Keratinocyte (primary cell): ENCODE results near the gene SLC25A13. TPM values are rescaled to one million over a fixed set of nuclear protein-coding genes. Genes with fewer than 3 reads are reported as not detected.

Experiments
- DNase-seq: peaks from one replicate; pipeline ENCODE4 v3.0.0-alpha.2; 2011; ENCODE audit warnings: low read depth, missing footprints, low spot score
- FAIRE-seq: peaks from 2 replicates; lab custom pipeline; 2011; peaks lifted over from hg19 to GRCh38; lab: Jason Lieb, UNC
- H2AFZ ChIP-seq: 2 replicates; pipeline ENCODE4 v1.6.0; 2012; ENCODE audit warnings: low read length, control low read depth, inconsistent platforms; ENCODE audit not compliant: control insufficient read depth
- H3K27ac ChIP-seq: 2 replicates; pipeline ENCODE4 v1.5.1; 2011; ENCODE audit warnings: low read length; ENCODE audit not compliant: control insufficient read depth, insufficient read depth
- H3K27me3 ChIP-seq: 3 replicates; pipeline ENCODE4 v1.6.0; 2011; ENCODE audit warnings: low read length; ENCODE audit not compliant: control insufficient read depth, insufficient read depth; ENCODE audit errors: extremely low read depth
- H3K36me3 ChIP-seq, 2 experiments: 2 replicates in 1 of 2; 3 replicates in 1 of 2; pipeline ENCODE4 v1.5.1; 2011; ENCODE audit warnings: low read length in 2 of 2, mild to moderate bottlenecking in 1 of 2; ENCODE audit not compliant: control insufficient read depth in 2 of 2, insufficient read depth in 2 of 2; ENCODE audit errors: extremely low read depth in 1 of 2
- H3K4me1 ChIP-seq: 3 replicates; pipeline ENCODE4 v1.5.1; 2011; ENCODE audit warnings: low read length; ENCODE audit not compliant: control insufficient read depth, insufficient read depth; ENCODE audit errors: extremely low read depth
- H3K4me2 ChIP-seq: 3 replicates; pipeline ENCODE4 v1.6.0; 2011; ENCODE audit warnings: low read depth, low read length; ENCODE audit not compliant: control insufficient read depth, insufficient read depth; ENCODE audit errors: extremely low read depth
- H3K4me3 ChIP-seq, 3 experiments: fragments of 200-600 bp in 1 of 3; sonication (generic) in 1 of 3; 2 replicates in 2 of 3; 3 replicates in 1 of 3; pipeline ENCODE4 v1.5.1; 2011 to 2016; ENCODE audit warnings: low read length in 3 of 3, mild to moderate bottlenecking in 3 of 3, control low read depth in 2 of 3, inconsistent platforms in 1 of 3, low read depth in 1 of 3, mixed read lengths in 1 of 3, mixed run types in 1 of 3, moderate library complexity in 1 of 3; ENCODE audit not compliant: control insufficient read depth in 2 of 3, insufficient read depth in 2 of 3; ENCODE audit errors: extremely low read depth in 1 of 3
- H3K79me2 ChIP-seq: 2 replicates; pipeline ENCODE4 v1.6.0; 2012; ENCODE audit warnings: low read length; ENCODE audit not compliant: control insufficient read depth, insufficient read depth
- H3K9ac ChIP-seq: 3 replicates; pipeline ENCODE4 v1.6.0; 2011; ENCODE audit warnings: low read length; ENCODE audit not compliant: control insufficient read depth, insufficient read depth; ENCODE audit errors: extremely low read depth
- H3K9me1 ChIP-seq: 3 replicates; pipeline ENCODE4 v1.6.0; 2011; ENCODE audit warnings: low read length; ENCODE audit not compliant: control insufficient read depth, insufficient read depth; ENCODE audit errors: extremely low read depth
- H3K9me3 ChIP-seq: 2 replicates; pipeline ENCODE4 v1.5.1; 2012; ENCODE audit warnings: low read depth, low read length; ENCODE audit not compliant: control insufficient read depth
- H4K20me1 ChIP-seq: 3 replicates; pipeline ENCODE4 v1.6.0; 2011; ENCODE audit warnings: low read length; ENCODE audit not compliant: control insufficient read depth, insufficient read depth; ENCODE audit errors: extremely low read depth
- EZH2 ChIP-seq: IDR thresholded peaks from one replicate; pipeline ENCODE4 v1.6.1; 2012; ENCODE audit warnings: inconsistent platforms, mild to moderate bottlenecking, low read length, moderate library complexity
- dilution Hi-C: fragments of 300-500 bp; cut with MboI; formaldehyde crosslinking; loops from one replicate; pipeline ENCODE4 v1.7.0; 2020; ENCODE audit warnings: low sequenced_read_pairs; ENCODE audit not compliant: extremely low pct_ligation_motif_present
- polyA plus RNA-seq, 5 experiments: library from polyadenylated mRNA; depleted of rRNA in 3 of 5; stranded (reverse) in 3 of 5; stranded (forward) in 1 of 5; unstranded in 1 of 5; fragments of >200 nt; gene quantifications; 1 replicate in 1 of 5; 2 replicates in 3 of 5; 3 replicates in 1 of 5; pipeline versions ENCODE4 v1.2.1 to v1.2.3, GENCODE V29; 2011 to 2012; ENCODE audit warnings: missing spikeins in 2 of 5, low read depth in 1 of 5, low replicate concordance in 1 of 5
- TF ChIP-seq, protein P1 (sequence below), 3 experiments: IDR thresholded peaks in 1 of 3; conservative IDR thresholded peaks in 1 of 3; optimal IDR thresholded peaks in 1 of 3; 2 replicates in 2 of 3; 3 replicates in 1 of 3; pipeline versions ENCODE3 to v1.5.1; 2011; ENCODE audit warnings: low read length in 3 of 3, mild to moderate bottlenecking in 3 of 3, moderate library complexity in 2 of 3, control low read depth in 1 of 3, inconsistent platforms in 1 of 3; ENCODE audit not compliant: insufficient read depth in 2 of 3; ENCODE audit errors: extremely low read depth in 1 of 3

The SLC25A13 gene
- polyA plus RNA-seq, 1 donor (not counting 4 experiments of a cell fraction or from before 2014, with no cell fraction given): 29.4 TPM

DNA sequence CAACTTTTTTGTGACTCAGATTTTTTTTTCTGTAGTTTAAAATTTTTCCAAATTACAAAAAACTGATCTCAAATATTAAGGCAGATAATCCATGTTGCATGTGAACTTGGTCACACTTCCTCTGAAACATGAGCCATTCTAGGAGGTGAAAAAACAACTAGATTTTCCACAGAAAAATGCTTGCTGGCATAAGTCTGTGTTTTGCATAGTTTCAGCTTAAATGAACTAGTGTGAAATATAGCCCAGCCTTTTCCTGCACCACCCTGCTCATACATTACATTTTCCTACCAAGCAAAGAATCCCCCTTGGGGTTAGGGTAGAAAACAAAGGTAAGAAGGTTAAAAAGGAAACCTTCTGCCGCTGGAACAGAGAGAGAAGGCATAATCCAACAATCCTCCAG is 48.2 kb downstream of the SLC25A13 start:
- TF ChIP-seq EZH2: no peak
- TF ChIP-seq, protein P1, sequence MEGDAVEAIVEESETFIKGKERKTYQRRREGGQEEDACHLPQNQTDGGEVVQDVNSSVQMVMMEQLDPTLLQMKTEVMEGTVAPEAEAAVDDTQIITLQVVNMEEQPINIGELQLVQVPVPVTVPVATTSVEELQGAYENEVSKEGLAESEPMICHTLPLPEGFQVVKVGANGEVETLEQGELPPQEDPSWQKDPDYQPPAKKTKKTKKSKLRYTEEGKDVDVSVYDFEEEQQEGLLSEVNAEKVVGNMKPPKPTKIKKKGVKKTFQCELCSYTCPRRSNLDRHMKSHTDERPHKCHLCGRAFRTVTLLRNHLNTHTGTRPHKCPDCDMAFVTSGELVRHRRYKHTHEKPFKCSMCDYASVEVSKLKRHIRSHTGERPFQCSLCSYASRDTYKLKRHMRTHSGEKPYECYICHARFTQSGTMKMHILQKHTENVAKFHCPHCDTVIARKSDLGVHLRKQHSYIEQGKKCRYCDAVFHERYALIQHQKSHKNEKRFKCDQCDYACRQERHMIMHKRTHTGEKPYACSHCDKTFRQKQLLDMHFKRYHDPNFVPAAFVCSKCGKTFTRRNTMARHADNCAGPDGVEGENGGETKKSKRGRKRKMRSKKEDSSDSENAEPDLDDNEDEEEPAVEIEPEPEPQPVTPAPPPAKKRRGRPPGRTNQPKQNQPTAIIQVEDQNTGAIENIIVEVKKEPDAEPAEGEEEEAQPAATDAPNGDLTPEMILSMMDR (optimal IDR thresholded peaks at IDR 0.05 in 1 of 3, IDR thresholded peaks at IDR 0.05 in 1 of 3, conservative IDR thresholded peaks at IDR 0.05 in 1 of 3; ENCODE audit: extremely low read depth in 1 of 3, insufficient read depth in 2 of 3, low read length in 3 of 3): no peak
- H3K4me1 ChIP-seq: no peaks in the 10 kb centered on the region
- dilution Hi-C loops: no loop called here

DNA sequence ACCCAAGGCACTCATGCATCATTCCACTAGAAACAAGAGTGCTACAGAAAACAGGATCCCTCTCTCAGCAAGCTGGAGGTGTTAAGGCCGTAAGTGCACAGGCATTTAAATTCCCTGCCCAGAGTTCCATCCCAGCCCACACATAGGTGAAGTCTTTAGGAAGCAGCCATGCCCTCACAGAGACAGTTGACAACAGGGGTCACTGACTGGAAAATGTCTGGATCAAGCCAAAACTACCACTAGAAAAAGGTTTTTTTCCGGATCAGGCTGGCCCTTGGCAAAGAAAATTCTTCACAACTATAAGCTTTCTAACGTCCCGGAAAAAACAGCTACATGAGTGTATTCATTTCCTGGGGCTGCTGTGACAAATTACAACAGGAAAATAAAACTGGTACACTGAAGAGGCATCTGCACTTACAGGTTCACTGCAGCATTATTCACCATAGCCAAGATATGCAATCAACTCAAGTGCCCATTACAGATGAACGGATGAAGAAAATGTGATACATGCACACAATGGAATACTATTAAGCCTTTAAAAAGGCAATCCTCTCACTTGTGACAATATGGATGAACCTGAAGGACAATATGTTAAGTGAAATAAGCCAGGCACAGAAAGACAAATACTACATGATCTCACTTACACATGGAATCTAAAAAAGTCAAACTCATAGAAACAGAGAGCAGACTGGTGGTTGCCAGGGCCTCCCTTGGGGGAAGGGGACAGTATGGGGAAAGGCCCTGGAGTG is 52.5 kb downstream of the SLC25A13 start:
- no peak for DNase-seq
- Histone ChIP-seq H3K4me2 (no peak overlapping the region), H3K79me2 (no peaks in the 10 kb centered on the region), H2AFZ (no peak overlapping the region), H3K9ac (no peak overlapping the region), H4K20me1 (no peaks in the 10 kb centered on the region), H3K36me3 (peaks cover 0 to 4% of the 10 kb centered on the region in 2 experiments), H3K9me3 (no peaks in the 10 kb centered on the region), H3K4me3 (no peak overlapping the region), H3K27ac (no peak overlapping the region), H3K4me1 (no peaks in the 10 kb centered on the region), H3K9me1 (no peaks in the 10 kb centered on the region), H3K27me3 (no peaks in the 10 kb centered on the region)
- no peak for TF ChIP-seq EZH2
- TF ChIP-seq, protein P1 (optimal IDR thresholded peaks at IDR 0.05 in 1 of 3, IDR thresholded peaks at IDR 0.05 in 1 of 3, conservative IDR thresholded peaks at IDR 0.05 in 1 of 3; ENCODE audit: extremely low read depth in 1 of 3, insufficient read depth in 2 of 3, low read length in 3 of 3): no peak
- dilution Hi-C loops: no loop called here
- FAIRE-seq: no peak

More for the DNA sequence above, 48.2 kb downstream of the SLC25A13 start:
- DNase-seq: no peak
- no peaks in the 10 kb centered on the region for H3K9me3 ChIP-seq
- no peak overlapping the region for H3K4me2 ChIP-seq
- H3K36me3 ChIP-seq: peaks cover 0 to 5% of the 10 kb centered on the region in 2 experiments
- no peak overlapping the region for H3K9ac ChIP-seq
- no peak overlapping the region for H3K27ac ChIP-seq
- no peaks in the 10 kb centered on the region for H4K20me1 ChIP-seq
- FAIRE-seq: no peak
- H3K9me1 ChIP-seq: no peaks in the 10 kb centered on the region
- no peaks in the 10 kb centered on the region for H3K79me2 ChIP-seq
- no peaks in the 10 kb centered on the region for H3K27me3 ChIP-seq
- H3K4me3 ChIP-seq: no peak overlapping the region
- no peak overlapping the region for H2AFZ ChIP-seq
